ENCODE data around the gene PLA2G5. TPM values are rescaled to one million over a fixed set of nuclear protein-coding genes. Genes with fewer than 3 reads are reported as not detected.

Gene PLA2G5
- total RNA-seq, 2 donors from 2014 or later: 0.52 to 5.9 TPM

DNA sequence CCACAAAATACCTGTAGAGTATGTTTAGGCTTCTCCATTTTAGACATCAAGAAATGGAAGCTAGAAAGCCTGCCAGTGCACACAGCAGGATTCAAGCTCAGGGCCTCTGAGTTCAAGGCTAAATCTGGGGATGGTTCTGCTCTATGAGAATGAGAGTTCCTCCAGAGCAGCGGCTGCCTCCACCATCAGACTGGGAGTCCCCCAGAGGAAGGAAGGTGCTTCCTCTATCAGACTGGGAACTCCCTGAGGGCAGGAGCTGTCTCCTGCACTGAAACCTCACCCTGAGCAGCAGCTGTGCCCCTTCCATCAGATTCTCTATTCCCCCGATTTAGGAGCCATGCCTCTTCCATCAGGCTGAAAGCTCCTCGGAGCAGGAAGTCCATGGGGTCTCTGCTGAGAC is 20.1 kb downstream of the PLA2G5 start:
- DNase-seq (no peak), ATAC-seq (no peak)
- no peaks in the 10 kb centered on the region for H3K36me3 ChIP-seq (replicated peaks in 1 of 2; ENCODE audit: insufficient read depth in 1 of 2, low read depth in 2 of 2)
- no peaks in the 10 kb centered on the region for H3K4me1 ChIP-seq
- H3K9me3 ChIP-seq: no peaks in the 10 kb centered on the region
- intact Hi-C loops (cut with DNase I): no loop called here
- WGBS, 2 donors: 74 to 75% methylated on average over 3 of the region's 3 CpGs
- no peak overlapping the region for H3K27ac ChIP-seq
- H3K27me3 ChIP-seq: no peaks in the 10 kb centered on the region
- H3K4me3 ChIP-seq: no peak overlapping the region
- TF ChIP-seq POLR2A (IDR thresholded peaks at IDR 0.05): no peak
- TF ChIP-seq, protein P1, sequence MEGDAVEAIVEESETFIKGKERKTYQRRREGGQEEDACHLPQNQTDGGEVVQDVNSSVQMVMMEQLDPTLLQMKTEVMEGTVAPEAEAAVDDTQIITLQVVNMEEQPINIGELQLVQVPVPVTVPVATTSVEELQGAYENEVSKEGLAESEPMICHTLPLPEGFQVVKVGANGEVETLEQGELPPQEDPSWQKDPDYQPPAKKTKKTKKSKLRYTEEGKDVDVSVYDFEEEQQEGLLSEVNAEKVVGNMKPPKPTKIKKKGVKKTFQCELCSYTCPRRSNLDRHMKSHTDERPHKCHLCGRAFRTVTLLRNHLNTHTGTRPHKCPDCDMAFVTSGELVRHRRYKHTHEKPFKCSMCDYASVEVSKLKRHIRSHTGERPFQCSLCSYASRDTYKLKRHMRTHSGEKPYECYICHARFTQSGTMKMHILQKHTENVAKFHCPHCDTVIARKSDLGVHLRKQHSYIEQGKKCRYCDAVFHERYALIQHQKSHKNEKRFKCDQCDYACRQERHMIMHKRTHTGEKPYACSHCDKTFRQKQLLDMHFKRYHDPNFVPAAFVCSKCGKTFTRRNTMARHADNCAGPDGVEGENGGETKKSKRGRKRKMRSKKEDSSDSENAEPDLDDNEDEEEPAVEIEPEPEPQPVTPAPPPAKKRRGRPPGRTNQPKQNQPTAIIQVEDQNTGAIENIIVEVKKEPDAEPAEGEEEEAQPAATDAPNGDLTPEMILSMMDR (IDR thresholded peaks at IDR 0.05): no peak

DNA sequence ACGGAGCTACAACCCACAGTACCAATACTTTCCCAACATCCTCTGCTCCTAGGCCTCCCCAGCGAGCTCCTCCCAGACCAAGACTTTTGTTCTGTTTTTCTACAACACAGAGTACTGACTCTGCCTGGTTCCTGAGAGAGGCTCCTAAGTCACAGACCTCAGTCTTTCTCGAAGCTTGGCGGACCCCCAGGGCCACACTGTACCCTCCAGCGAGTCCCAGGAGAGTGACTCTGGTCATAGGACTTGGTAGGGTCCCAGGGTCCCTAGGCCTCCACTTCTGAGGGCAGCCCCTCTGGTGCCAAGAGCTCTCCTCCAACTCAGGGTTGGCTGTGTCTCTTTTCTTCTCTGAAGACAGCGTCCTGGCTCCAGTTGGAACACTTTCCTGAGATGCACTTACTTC is 20.6 kb downstream of the PLA2G5 start:
- Histone ChIP-seq H3K9me3 (no peaks in the 10 kb centered on the region), H3K4me3 (no peak overlapping the region), H3K4me1 (no peaks in the 10 kb centered on the region), H3K36me3 (replicated peaks in 1 of 2; ENCODE audit: insufficient read depth in 1 of 2, low read depth in 2 of 2) (no peaks in the 10 kb centered on the region), H3K27ac (no peak overlapping the region), H3K27me3 (no peaks in the 10 kb centered on the region)
- intact Hi-C loops (cut with DNase I): no loop called here
- no peak for TF ChIP-seq POLR2A (IDR thresholded peaks at IDR 0.05)
- TF ChIP-seq, protein P1 (IDR thresholded peaks at IDR 0.05): no peak
- WGBS, 2 donors: 60 to 68% methylated on average over 6 of the region's 6 CpGs
- DNase-seq (no peak), ATAC-seq (no peak)

DNA sequence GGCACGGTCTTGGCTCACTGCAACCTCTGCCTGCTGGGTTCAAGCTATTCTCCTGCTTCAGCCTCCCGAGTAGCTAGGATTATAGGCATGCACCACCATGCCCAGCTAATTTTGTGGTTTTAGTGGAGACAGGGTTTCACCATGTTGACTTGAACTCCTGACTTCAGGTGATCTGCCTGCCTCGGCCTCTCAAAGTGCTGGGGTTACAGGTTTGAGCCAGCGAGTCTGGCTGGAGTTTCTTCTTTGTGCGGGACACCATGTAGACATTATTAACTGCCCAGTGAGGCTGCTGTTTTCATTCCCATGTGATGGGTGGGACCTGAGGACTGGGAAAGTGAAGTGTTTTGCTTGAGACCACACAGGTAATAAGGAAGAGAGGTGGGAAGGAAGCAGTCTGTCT is 23.3 kb downstream of the PLA2G5 start:
- H3K27me3 ChIP-seq: no peaks in the 10 kb centered on the region
- DNase-seq: no peak
- ATAC-seq: no peak
- H3K4me1 ChIP-seq: no peaks in the 10 kb centered on the region
- no peak overlapping the region for H3K27ac ChIP-seq
- WGBS, 2 donors: 60 to 74% methylated on average over 5 of the region's 5 CpGs
- H3K9me3 ChIP-seq: no peaks in the 10 kb centered on the region
- H3K4me3 ChIP-seq: no peak overlapping the region
- intact Hi-C loops (cut with DNase I): no loop called here
- TF ChIP-seq POLR2A (IDR thresholded peaks at IDR 0.05): no peak
- no peaks in the 10 kb centered on the region for H3K36me3 ChIP-seq (replicated peaks in 1 of 2; ENCODE audit: insufficient read depth in 1 of 2, low read depth in 2 of 2)

DNA sequence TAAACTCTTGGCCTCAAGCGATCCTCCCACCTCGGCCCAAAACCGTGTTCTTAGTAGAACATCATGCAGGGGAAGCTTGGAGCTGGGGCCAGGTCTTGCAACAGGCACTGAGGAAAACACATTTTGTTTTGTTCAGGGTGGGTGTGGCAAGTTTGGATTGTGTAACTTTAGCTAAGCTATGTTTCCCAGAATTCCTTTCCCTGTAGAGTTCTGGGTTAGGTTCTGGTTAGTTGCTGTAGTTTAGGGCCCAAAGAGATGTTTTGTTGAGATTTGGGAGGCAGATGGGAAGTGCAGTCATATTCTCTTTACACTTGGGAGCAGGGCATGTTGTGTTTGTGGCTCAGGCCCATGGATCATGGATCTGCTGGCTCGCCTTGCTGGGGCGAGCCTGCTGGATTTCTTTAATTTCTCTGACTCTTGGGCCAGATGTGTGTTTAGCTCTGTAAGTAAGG is 24.0 kb downstream of the PLA2G5 start:
- Histone ChIP-seq H3K9me3 (no peaks in the 10 kb centered on the region), H3K27ac (no peak overlapping the region), H3K27me3 (no peaks in the 10 kb centered on the region), H3K4me3 (no peak overlapping the region), H3K4me1 (no peaks in the 10 kb centered on the region), H3K36me3 (replicated peaks in 1 of 2; ENCODE audit: insufficient read depth in 1 of 2, low read depth in 2 of 2) (no peaks in the 10 kb centered on the region)
- WGBS, 2 donors: 61 to 78% methylated on average over 3 to 5 of the region's 5 CpGs
- no peak for TF ChIP-seq POLR2A (IDR thresholded peaks at IDR 0.05)
- TF ChIP-seq, protein P1 (IDR thresholded peaks at IDR 0.05): no peak
- DNase-seq: peak in 3 of 4 donors; percentile 28 to 44 (median 29)
- ATAC-seq: peak; percentile 59
- intact Hi-C loops (cut with DNase I): no loop called here

DNA sequence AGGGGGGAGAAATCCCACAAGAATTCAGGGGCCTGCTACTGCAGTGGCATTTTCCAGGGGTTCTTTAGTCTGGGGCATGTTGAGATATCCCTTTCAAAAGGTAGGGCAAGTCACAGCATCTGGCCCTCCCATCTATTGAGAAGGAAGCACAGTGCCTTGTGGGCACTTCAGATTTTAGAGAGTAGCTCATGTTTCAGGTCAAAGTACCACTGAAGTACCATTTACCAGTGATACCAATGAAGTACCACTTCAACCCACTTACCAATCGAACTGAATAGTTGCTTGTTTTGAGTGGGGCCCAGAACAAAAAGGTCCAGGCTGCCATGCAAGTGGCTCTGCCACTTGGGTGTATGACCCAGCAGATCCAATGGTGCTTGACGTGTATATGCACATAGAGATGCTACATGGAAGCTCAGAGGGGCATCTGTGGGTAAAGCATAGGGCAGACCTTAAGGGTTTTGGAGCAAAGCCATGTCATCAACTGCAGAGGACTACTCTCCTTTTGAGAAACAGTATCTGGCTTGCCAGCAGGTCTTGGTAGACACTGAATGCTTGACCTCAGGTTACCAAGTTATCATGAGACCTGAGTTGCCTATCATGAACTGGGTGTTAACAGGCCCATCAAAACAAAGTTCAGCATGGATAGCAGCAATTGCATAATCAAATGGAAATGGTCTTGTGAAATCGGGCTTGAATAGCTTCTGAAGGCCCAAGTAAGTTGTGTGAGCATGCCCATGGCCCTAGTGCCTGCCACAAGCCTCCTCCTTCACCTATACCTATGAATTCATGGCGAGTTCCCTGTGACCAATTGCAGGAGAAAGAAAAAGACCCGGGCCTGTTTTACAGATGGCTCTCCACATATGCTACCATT is 25.8 kb downstream of the PLA2G5 start:
- Histone ChIP-seq H3K27me3 (no peaks in the 10 kb centered on the region), H3K36me3 (replicated peaks in 1 of 2; ENCODE audit: insufficient read depth in 1 of 2, low read depth in 2 of 2) (no peaks in the 10 kb centered on the region), H3K4me3 (no peak overlapping the region), H3K4me1 (no peaks in the 10 kb centered on the region), H3K27ac (no peak overlapping the region), H3K9me3 (no peaks in the 10 kb centered on the region)
- 51 to 60% methylated on average over 4 to 5 of the region's 5 CpGs for WGBS, 2 donors
- no peak for DNase-seq
- intact Hi-C loops (cut with DNase I): no loop called here
- no peak for TF ChIP-seq POLR2A (IDR thresholded peaks at IDR 0.05)
- TF ChIP-seq, protein P1 (IDR thresholded peaks at IDR 0.05): no peak
- ATAC-seq: no peak

Data from body of pancreas (tissue), 4 donors.